ENCODE data around the gene SMAD6. TPM values are rescaled to one million over a fixed set of nuclear protein-coding genes. Genes with fewer than 3 reads are reported as not detected.
A peak's percentile ranks its signal among the peaks of the same experiment; 100 is the strongest.

The SMAD6 gene
- total RNA-seq, 1 donor, result 31.8 TPM

DNA sequence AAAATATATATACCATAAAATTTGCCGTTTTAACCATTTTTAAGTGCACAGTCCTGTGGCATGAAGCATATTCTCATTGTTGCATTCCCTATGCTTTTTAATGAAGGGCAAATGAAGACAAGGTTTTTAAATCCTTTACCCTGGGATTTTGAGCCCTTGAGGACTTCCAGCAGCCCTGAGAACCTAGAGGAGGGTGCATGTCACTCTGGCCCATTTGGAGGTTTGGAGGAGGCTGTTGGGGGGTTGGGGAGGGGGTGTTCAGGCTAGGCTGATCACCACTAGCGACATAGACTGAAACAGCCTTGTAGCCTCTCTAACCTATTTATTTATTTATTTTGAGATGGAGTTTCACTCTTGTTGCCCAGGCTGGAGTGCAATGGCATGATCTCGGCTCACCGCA lies 86.0 kb downstream of the SMAD6 start:
- Histone ChIP-seq H2AFZ (ENCODE audit: low read length) (no peak overlapping the region), H3K4me1 (ENCODE audit: insufficient read depth, low read length) (peaks cover 40% of the 10 kb centered on the region), H4K20me1 (ENCODE audit: insufficient read depth, low read length) (no peaks in the 10 kb centered on the region), H3K36me3 (ENCODE audit: insufficient read depth, low read length) (peaks cover 8% of the 10 kb centered on the region), H3K4me3 (ENCODE audit: insufficient read depth, low read length) (no peak overlapping the region), H3K27ac (ENCODE audit: low read depth, low read length) (no peak overlapping the region), H3K4me2 (ENCODE audit: insufficient read depth, low read length) (no peak overlapping the region), H3K27me3 (ENCODE audit: insufficient read depth, low read length) (no peaks in the 10 kb centered on the region), H3K79me2 (ENCODE audit: insufficient read depth, low read length) (peaks cover 11% of the 10 kb centered on the region), H3K9me3 (ENCODE audit: low read depth, low read length) (no peaks in the 10 kb centered on the region)
- peak; percentile 65 for DNase-seq (ENCODE audit: insufficient read length, low spot score, missing footprints)
- TF ChIP-seq, protein P1, sequence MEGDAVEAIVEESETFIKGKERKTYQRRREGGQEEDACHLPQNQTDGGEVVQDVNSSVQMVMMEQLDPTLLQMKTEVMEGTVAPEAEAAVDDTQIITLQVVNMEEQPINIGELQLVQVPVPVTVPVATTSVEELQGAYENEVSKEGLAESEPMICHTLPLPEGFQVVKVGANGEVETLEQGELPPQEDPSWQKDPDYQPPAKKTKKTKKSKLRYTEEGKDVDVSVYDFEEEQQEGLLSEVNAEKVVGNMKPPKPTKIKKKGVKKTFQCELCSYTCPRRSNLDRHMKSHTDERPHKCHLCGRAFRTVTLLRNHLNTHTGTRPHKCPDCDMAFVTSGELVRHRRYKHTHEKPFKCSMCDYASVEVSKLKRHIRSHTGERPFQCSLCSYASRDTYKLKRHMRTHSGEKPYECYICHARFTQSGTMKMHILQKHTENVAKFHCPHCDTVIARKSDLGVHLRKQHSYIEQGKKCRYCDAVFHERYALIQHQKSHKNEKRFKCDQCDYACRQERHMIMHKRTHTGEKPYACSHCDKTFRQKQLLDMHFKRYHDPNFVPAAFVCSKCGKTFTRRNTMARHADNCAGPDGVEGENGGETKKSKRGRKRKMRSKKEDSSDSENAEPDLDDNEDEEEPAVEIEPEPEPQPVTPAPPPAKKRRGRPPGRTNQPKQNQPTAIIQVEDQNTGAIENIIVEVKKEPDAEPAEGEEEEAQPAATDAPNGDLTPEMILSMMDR (IDR thresholded peaks at IDR 0.05; ENCODE audit: extremely low read depth, low read depth, low read length), result no peak

DNA sequence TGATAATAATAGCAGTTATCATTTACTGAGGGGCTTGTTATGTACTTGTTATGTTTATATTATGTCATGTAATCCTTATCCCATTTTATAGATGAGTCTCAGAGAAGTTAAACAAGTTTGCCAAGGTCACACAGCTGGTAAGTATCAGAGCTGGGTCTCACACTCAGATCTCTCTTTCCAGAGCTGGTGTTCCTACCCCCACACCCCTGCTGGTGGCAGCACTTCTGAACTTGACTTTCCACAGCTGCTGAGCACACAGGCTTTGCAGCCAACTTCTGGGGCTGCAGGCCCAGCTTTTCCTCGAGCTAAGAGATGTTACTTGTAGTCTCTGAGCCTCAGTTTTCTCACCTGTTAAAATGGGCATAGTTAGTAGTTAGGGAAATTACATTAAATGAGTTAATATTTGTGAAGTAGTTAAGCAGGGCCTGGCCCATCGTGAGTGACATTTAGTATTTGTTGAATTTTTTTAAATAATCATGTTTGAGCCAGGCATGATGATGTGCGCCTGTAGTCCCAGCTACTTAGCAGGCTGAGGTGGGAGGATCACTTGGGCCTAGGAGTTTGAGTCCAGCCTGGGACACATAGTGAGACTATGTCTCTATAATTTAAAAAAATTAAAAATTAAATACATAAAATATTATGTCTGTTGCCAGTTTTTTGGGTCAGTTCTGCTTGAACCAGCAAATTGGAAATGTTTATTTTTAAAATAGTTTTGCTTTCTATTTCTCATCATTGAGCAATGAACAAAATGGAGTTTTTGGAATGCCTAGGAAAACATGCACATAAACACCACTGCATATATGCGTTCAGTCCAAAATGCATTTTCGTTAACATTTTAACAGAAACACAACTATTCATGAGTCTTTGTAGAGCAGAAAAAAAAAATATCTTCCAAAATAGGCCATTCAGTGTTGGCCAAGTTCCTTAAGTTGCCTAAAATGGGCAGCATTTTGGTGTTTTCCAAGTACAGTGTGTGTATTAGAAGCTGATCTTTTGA lies 87.3 kb downstream of the SMAD6 start:
- H3K4me3 ChIP-seq (ENCODE audit: insufficient read depth, low read length), result no peak overlapping the region
- H3K4me1 ChIP-seq (ENCODE audit: insufficient read depth, low read length), result peaks cover 40% of the 10 kb centered on the region
- H4K20me1 ChIP-seq (ENCODE audit: insufficient read depth, low read length), result no peaks in the 10 kb centered on the region
- H3K79me2 ChIP-seq (ENCODE audit: insufficient read depth, low read length), result peaks cover 2% of the 10 kb centered on the region
- H3K36me3 ChIP-seq (ENCODE audit: insufficient read depth, low read length), result no peaks in the 10 kb centered on the region
- peak; percentile 91 for DNase-seq (ENCODE audit: insufficient read length, low spot score, missing footprints)
- TF ChIP-seq, protein P1 (IDR thresholded peaks at IDR 0.05; ENCODE audit: extremely low read depth, low read depth, low read length), result peak; percentile 67
- no peaks in the 10 kb centered on the region for H3K27me3 ChIP-seq (ENCODE audit: insufficient read depth, low read length)
- H3K9me3 ChIP-seq (ENCODE audit: low read depth, low read length), result no peaks in the 10 kb centered on the region
- peak overlapping the region; percentile 13 for H3K4me2 ChIP-seq (ENCODE audit: insufficient read depth, low read length)
- H3K27ac ChIP-seq (ENCODE audit: low read depth, low read length), result peak overlapping the region; percentile 57
- H2AFZ ChIP-seq (ENCODE audit: low read length), result peak overlapping the region; percentile 53

DNA sequence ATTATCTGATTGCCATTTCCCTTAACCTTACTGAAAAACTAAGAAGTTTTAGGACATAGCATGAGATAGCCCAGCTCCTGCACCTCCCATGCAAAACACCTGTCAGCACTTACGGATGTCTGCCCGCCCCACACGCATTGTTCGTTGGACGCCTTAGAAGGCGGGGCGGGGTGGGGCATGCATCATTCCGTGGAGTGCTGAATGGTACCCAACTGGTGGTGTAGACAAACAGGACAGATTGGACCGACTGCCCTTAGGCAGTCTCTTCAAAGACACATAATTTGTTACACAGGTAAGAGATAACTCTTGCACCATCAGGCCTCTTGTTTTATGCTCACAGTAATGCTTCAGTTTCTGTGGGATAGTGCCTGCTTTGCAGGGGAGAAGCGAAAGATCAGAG lies 93.8 kb downstream of the SMAD6 start:
- Histone ChIP-seq H3K4me1 (ENCODE audit: insufficient read depth, low read length) (peaks cover 25% of the 10 kb centered on the region), H2AFZ (ENCODE audit: low read length) (no peak overlapping the region), H3K4me2 (ENCODE audit: insufficient read depth, low read length) (no peak overlapping the region), H3K27me3 (ENCODE audit: insufficient read depth, low read length) (no peaks in the 10 kb centered on the region), H3K36me3 (ENCODE audit: insufficient read depth, low read length) (no peaks in the 10 kb centered on the region), H4K20me1 (ENCODE audit: insufficient read depth, low read length) (no peaks in the 10 kb centered on the region), H3K4me3 (ENCODE audit: insufficient read depth, low read length) (no peak overlapping the region), H3K79me2 (ENCODE audit: insufficient read depth, low read length) (no peaks in the 10 kb centered on the region), H3K9me3 (ENCODE audit: low read depth, low read length) (no peaks in the 10 kb centered on the region), H3K27ac (ENCODE audit: low read depth, low read length) (no peak overlapping the region)
- TF ChIP-seq, protein P1 (IDR thresholded peaks at IDR 0.05; ENCODE audit: extremely low read depth, low read depth, low read length), result no peak
- no peak for DNase-seq (ENCODE audit: insufficient read length, low spot score, missing footprints)

DNA sequence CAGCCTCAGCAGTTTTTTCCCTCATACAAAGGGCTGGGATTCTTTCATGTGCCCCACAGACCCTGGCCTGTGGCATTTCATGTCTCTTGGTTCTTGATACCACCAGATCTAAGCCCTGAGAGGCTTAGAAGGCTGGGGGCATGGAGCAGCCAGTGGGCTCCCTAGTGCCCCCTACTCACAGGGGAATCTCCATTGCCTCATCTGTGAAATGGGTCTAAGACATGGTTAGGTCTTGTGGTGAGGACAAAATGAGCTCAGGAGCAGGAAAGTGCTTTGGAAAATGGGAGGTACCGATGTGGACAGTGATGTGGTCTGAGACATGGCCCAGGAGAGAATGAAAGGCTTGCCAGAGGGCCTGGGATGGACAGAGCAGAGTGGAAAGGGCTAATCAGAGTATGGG lies 94.3 kb downstream of the SMAD6 start:
- Histone ChIP-seq H3K27me3 (ENCODE audit: insufficient read depth, low read length) (no peaks in the 10 kb centered on the region), H3K4me2 (ENCODE audit: insufficient read depth, low read length) (no peak overlapping the region), H3K4me1 (ENCODE audit: insufficient read depth, low read length) (peaks cover 29% of the 10 kb centered on the region), H3K27ac (ENCODE audit: low read depth, low read length) (no peak overlapping the region), H3K79me2 (ENCODE audit: insufficient read depth, low read length) (no peaks in the 10 kb centered on the region), H4K20me1 (ENCODE audit: insufficient read depth, low read length) (no peaks in the 10 kb centered on the region), H2AFZ (ENCODE audit: low read length) (no peak overlapping the region), H3K4me3 (ENCODE audit: insufficient read depth, low read length) (no peak overlapping the region), H3K36me3 (ENCODE audit: insufficient read depth, low read length) (no peaks in the 10 kb centered on the region), H3K9me3 (ENCODE audit: low read depth, low read length) (no peaks in the 10 kb centered on the region)
- no peak for DNase-seq (ENCODE audit: insufficient read length, low spot score, missing footprints)
- TF ChIP-seq, protein P1 (IDR thresholded peaks at IDR 0.05; ENCODE audit: extremely low read depth, low read depth, low read length), result no peak

All from osteoblast (primary cell).